PC-3 (cell line): ENCODE data around the gene CDH26. TPM values are rescaled to one million over a fixed set of nuclear protein-coding genes. Genes with fewer than 3 reads are reported as not detected.

ENCODE experiments used
- ATAC-seq: fragments of 200-7000 bp; cut with Tn5 transposase; 2 replicates; pipeline ENCODE4 v1.9.1; 2020; ENCODE audit warnings: mild to moderate bottlenecking, moderate library complexity
- BruUV-seq: library from RNA; stranded (reverse); fragments of 400-500 nt; replicated peaks from 2 replicates; lab custom pipeline; 2021; lab: Mats Ljungman, UMichigan
- CTCF ChIA-PET: fragments of 300-600 bp; sonication (Branson Sonifier 250); formaldehyde crosslinking; loops from one replicate; lab custom pipeline; 2022; ENCODE audit warnings: antibody characterized with exemption; lab: Charles Lee
- POLR2A ChIA-PET: fragments of 300-600 bp; sonication (Branson Sonifier 250); formaldehyde crosslinking; loops from one replicate; lab custom pipeline; 2022; ENCODE audit warnings: antibody characterized with exemption; ENCODE audit not compliant: unreplicated experiment; lab: Charles Lee
- DNase-seq: peaks from one replicate; pipeline ENCODE4 v3.0.0-alpha.2; 2015
- H2AFZ ChIP-seq: fragments of 300-600 bp; sonication (generic); 2 replicates; pipeline ENCODE4 v1.6.0; 2016; ENCODE audit warnings: antibody characterized with exemption, low read length
- H3F3A ChIP-seq: fragments of 300-600 bp; sonication (generic); one replicate; pipeline ENCODE4 v1.6.0; 2017; ENCODE audit warnings: antibody characterized with exemption, low read length, control low read depth, mild to moderate bottlenecking; ENCODE audit not compliant: unreplicated experiment
- H3K27ac ChIP-seq: fragments of 300-600 bp; sonication (generic); 2 replicates; pipeline ENCODE4 v1.5.1; 2016; ENCODE audit warnings: mild to moderate bottlenecking, low read length
- H3K27me3 ChIP-seq: fragments of 300-600 bp; sonication (generic); 2 replicates; pipeline ENCODE4 v1.6.1; 2016; ENCODE audit warnings: low read length, mixed read lengths
- H3K36me3 ChIP-seq: fragments of 300-600 bp; sonication (generic); 2 replicates; pipeline ENCODE4 v1.6.1; 2016; ENCODE audit warnings: low read depth, mixed run types, low read length, mixed read lengths
- H3K4me1 ChIP-seq: fragments of 300-600 bp; sonication (generic); 2 replicates; pipeline ENCODE4 v1.5.1; 2016; ENCODE audit warnings: low read length; ENCODE audit not compliant: insufficient read depth
- H3K4me2 ChIP-seq: fragments of 300-600 bp; sonication (generic); 2 replicates; pipeline ENCODE4 v1.6.0; 2016; ENCODE audit warnings: low read length
- H3K4me3 ChIP-seq: fragments of 300-600 bp; sonication (generic); 2 replicates; pipeline ENCODE4 v1.5.1; 2016; ENCODE audit warnings: mild to moderate bottlenecking, low read length, mixed read lengths
- H3K79me2 ChIP-seq: fragments of 300-600 bp; sonication (generic); 2 replicates; pipeline ENCODE4 v1.6.1; 2017; ENCODE audit warnings: low read length, mixed read lengths
- H3K9ac ChIP-seq: fragments of 300-600 bp; sonication (generic); 2 replicates; pipeline ENCODE4 v1.6.0; 2016; ENCODE audit warnings: mild to moderate bottlenecking, low read length
- H3K9me2 ChIP-seq: fragments of 300-600 bp; sonication (generic); replicated peaks from 2 replicates; pipeline ENCODE4 v1.6.1; 2016; ENCODE audit warnings: mixed run types, low read length, mixed read lengths
- H3K9me3 ChIP-seq: fragments of 300-600 bp; sonication (generic); 2 replicates; pipeline ENCODE4 v1.6.1; 2016; ENCODE audit warnings: low read length, mixed read lengths
- H4K20me1 ChIP-seq: fragments of 300-600 bp; sonication (generic); 2 replicates; pipeline ENCODE4 v1.6.1; 2016; ENCODE audit warnings: low read length, mixed read lengths
- CTCF ChIP-seq: fragments of 300-600 bp; sonication (generic); conservative IDR thresholded peaks from 2 replicates; pipeline ENCODE4 v1.5.1; 2017; ENCODE audit warnings: antibody characterized with exemption, low read depth, mild to moderate bottlenecking, low read length
- EZH2 ChIP-seq: fragments of 300-600 bp; sonication (generic); IDR thresholded peaks from one replicate; pipeline ENCODE4 v1.6.1; 2017; ENCODE audit warnings: antibody characterized with exemption, mild to moderate bottlenecking, low read length; ENCODE audit not compliant: unreplicated experiment
- EZH2phosphoT487 ChIP-seq: fragments of 300-600 bp; sonication (generic); IDR thresholded peaks from 2 replicates; pipeline ENCODE4 v1.6.1; 2018; ENCODE audit warnings: mild to moderate bottlenecking, antibody characterized with exemption, low read length, borderline replicate concordance
- intact Hi-C: fragments of 100-400 bp; cut with micrococcal nuclease; formaldehyde crosslinking; loops from 2 replicates; pipeline ENCODE4 v1.9.0; 2023
- total RNA-seq: library from RNA; depleted of rRNA; stranded (reverse); fragments of >200 nt; gene quantifications from 2 replicates; pipeline ENCODE4 v1.2.3, GENCODE V29; 2014

The CDH26 gene
- total RNA-seq, 1 experiment from 2014 or later: 1.2 TPM

- H3K27me3 ChIP-seq: no peaks in the 10 kb centered on the region
- no peak overlapping the region for H3K9ac ChIP-seq
- no peaks in the 10 kb centered on the region for H3K36me3 ChIP-seq
- ATAC-seq: no peak
- H3K9me3 ChIP-seq: no peaks in the 10 kb centered on the region
- no peak for TF ChIP-seq CTCF
- no peak for TF ChIP-seq EZH2
- TF ChIP-seq EZH2phosphoT487: no peak
- H3K9me2 ChIP-seq: no peaks in the 10 kb centered on the region
- no peak overlapping the region for H3K4me3 ChIP-seq
- POLR2A ChIA-PET: no interaction called here
- H3K79me2 ChIP-seq: no peaks in the 10 kb centered on the region
- no peak overlapping the region for H2AFZ ChIP-seq
- CTCF ChIA-PET: no interaction called here
- no peaks in the 10 kb centered on the region for H4K20me1 ChIP-seq
- no peaks in the 10 kb centered on the region for H3F3A ChIP-seq
- intact Hi-C loops: no loop called here
- no peak for DNase-seq
- BruUV-seq: no TSS peak
- no peaks in the 10 kb centered on the region for H3K4me1 ChIP-seq
- no peak overlapping the region for H3K4me2 ChIP-seq
- H3K27ac ChIP-seq: no peak overlapping the region
Measured at GRCh38 chr20:60021104-60021503, 62.9 kb downstream of the CDH26 start.

- no peaks in the 10 kb centered on the region for H3K79me2 ChIP-seq
- H3K4me1 ChIP-seq: no peaks in the 10 kb centered on the region
- H3K9me2 ChIP-seq: no peaks in the 10 kb centered on the region
- no peak overlapping the region for H3K27ac ChIP-seq
- 0 out of 2 replicates have a peak, but pooled peaks cover 5% of the 10 kb centered on the region for H3K27me3 ChIP-seq
- no peaks in the 10 kb centered on the region for H3K36me3 ChIP-seq
- no peak overlapping the region for H2AFZ ChIP-seq
- ChIA-PET POLR2A (no interaction called here), CTCF (no interaction called here)
- ATAC-seq (no peak), DNase-seq (no peak)
- intact Hi-C loops: no loop called here
- no peaks in the 10 kb centered on the region for H4K20me1 ChIP-seq
- no peak overlapping the region for H3K4me2 ChIP-seq
- H3F3A ChIP-seq: no peaks in the 10 kb centered on the region
- H3K9ac ChIP-seq: no peak overlapping the region
- H3K4me3 ChIP-seq: no peak overlapping the region
- no peaks in the 10 kb centered on the region for H3K9me3 ChIP-seq
- no peak for TF ChIP-seq CTCF
- no peak for TF ChIP-seq EZH2phosphoT487
- no peak for TF ChIP-seq EZH2
- no TSS peak for BruUV-seq
Measured at GRCh38 chr20:60022849-60023248, 64.6 kb downstream of the CDH26 start.

GRCh38 chr20:60024245-60024644 is 66.0 kb downstream of the CDH26 start:
- Histone ChIP-seq H2AFZ (no peak overlapping the region), H3K27me3 (0 out of 2 replicates have a peak, but pooled peaks cover 5% of the 10 kb centered on the region), H3K4me3 (no peak overlapping the region), H3F3A (no peaks in the 10 kb centered on the region), H3K27ac (no peak overlapping the region), H3K79me2 (no peaks in the 10 kb centered on the region), H3K36me3 (no peaks in the 10 kb centered on the region), H3K9me3 (no peaks in the 10 kb centered on the region), H3K9ac (no peak overlapping the region), H3K4me2 (no peak overlapping the region), H3K4me1 (no peaks in the 10 kb centered on the region), H4K20me1 (no peaks in the 10 kb centered on the region), H3K9me2 (no peaks in the 10 kb centered on the region)
- intact Hi-C loops: no loop called here
- no peak for TF ChIP-seq CTCF
- TF ChIP-seq EZH2phosphoT487: no peak
- no peak for TF ChIP-seq EZH2
- BruUV-seq: no TSS peak
- POLR2A ChIA-PET: no interaction called here
- ATAC-seq (no peak), DNase-seq (no peak)
- CTCF ChIA-PET: no interaction called here
